GM23248 (cell line): ENCODE data around the gene SYNDIG1. TPM values are rescaled to one million over a fixed set of nuclear protein-coding genes. Genes with fewer than 3 reads are reported as not detected.

Experiments
- DNase-seq: peaks from one replicate; pipeline ENCODE4 v3.0.0-alpha.2; 2015
- H2AFZ ChIP-seq: fragments of 200-600 bp; sonication (generic); 2 replicates; pipeline ENCODE4 v1.6.1; 2016; ENCODE audit warnings: antibody characterized with exemption
- H3F3A ChIP-seq: fragments of 200-600 bp; sonication (generic); 2 replicates; pipeline ENCODE4 v1.6.1; 2016; ENCODE audit warnings: mild to moderate bottlenecking, antibody characterized with exemption, mixed run types; ENCODE audit not compliant: insufficient read depth
- H3K27ac ChIP-seq: fragments of 200-600 bp; sonication (generic); 2 replicates; pipeline ENCODE4 v1.5.1; 2016; ENCODE audit warnings: mild to moderate bottlenecking
- H3K27me3 ChIP-seq: fragments of 200-600 bp; sonication (generic); replicated peaks from 2 replicates; pipeline ENCODE4 v1.6.1; 2016; ENCODE audit warnings: mild to moderate bottlenecking; ENCODE audit not compliant: insufficient read depth
- H3K36me3 ChIP-seq: fragments of 200-600 bp; sonication (generic); 2 replicates; pipeline ENCODE4 v1.6.1; 2016; ENCODE audit warnings: low read depth, mild to moderate bottlenecking
- H3K4me1 ChIP-seq: fragments of 200-600 bp; sonication (generic); 2 replicates; pipeline ENCODE4 v1.6.1; 2016; ENCODE audit warnings: mild to moderate bottlenecking; ENCODE audit not compliant: insufficient read depth
- H3K4me2 ChIP-seq: fragments of 200-600 bp; sonication (generic); one replicate; pipeline ENCODE4 v1.6.1; 2016; ENCODE audit warnings: mild to moderate bottlenecking; ENCODE audit not compliant: unreplicated experiment
- H3K4me3 ChIP-seq: fragments of 200-600 bp; sonication (generic); 2 replicates; pipeline ENCODE4 v1.5.1; 2016; ENCODE audit warnings: mild to moderate bottlenecking
- H3K79me2 ChIP-seq: fragments of 200-600 bp; sonication (generic); 2 replicates; pipeline ENCODE4 v1.6.1; 2016; ENCODE audit warnings: mild to moderate bottlenecking; ENCODE audit not compliant: insufficient read depth
- H3K9ac ChIP-seq: fragments of 200-600 bp; sonication (generic); 2 replicates; pipeline ENCODE4 v1.6.1; 2016; ENCODE audit warnings: mild to moderate bottlenecking
- H3K9me2 ChIP-seq: fragments of 200-600 bp; sonication (generic); 2 replicates; pipeline ENCODE4 v1.6.1; 2016; ENCODE audit warnings: mixed run types, mild to moderate bottlenecking, moderate library complexity; ENCODE audit not compliant: insufficient read depth
- H3K9me3 ChIP-seq: fragments of 200-600 bp; sonication (generic); one replicate; pipeline ENCODE4 v1.6.1; 2017; ENCODE audit warnings: low read depth
- H4K20me1 ChIP-seq: fragments of 200-600 bp; sonication (generic); 2 replicates; pipeline ENCODE4 v1.6.0; 2016; ENCODE audit not compliant: insufficient read depth
- EZH2 ChIP-seq: fragments of 200-600 bp; sonication (generic); IDR thresholded peaks from 2 replicates; pipeline ENCODE4 v1.6.1; 2018; ENCODE audit warnings: antibody characterized with exemption, mild to moderate bottlenecking; ENCODE audit not compliant: insufficient read depth, poor library complexity, severe bottlenecking
- EZH2phosphoT487 ChIP-seq: fragments of 200-600 bp; sonication (generic); IDR thresholded peaks from 2 replicates; pipeline ENCODE4 v1.6.1; 2018; ENCODE audit warnings: antibody characterized with exemption, moderate library complexity, mild to moderate bottlenecking, low read depth; ENCODE audit not compliant: insufficient read depth
- WGBS, 2 experiments: methylation state at CpG; one replicate each; pipeline ENCODE4 v1.1.6; 2015 to 2017; ENCODE audit warnings: low lambda C conversion rate in 2 of 2, low coverage in 1 of 2; ENCODE audit errors: missing lambda C conversion rate in 2 of 2; 5-methylcytosine and 5-hydroxymethylcytosine counted together
- in situ Hi-C: fragments of 300-500 bp; cut with MboI; formaldehyde crosslinking; loops from 2 replicates; pipeline ENCODE4 v1.15.0; 2020
- polyA plus RNA-seq: library from polyadenylated mRNA; unstranded; fragments of >200 nt; fragmentation: Nextera tagmentation; extraction: Ambion mirVana; gene quantifications from 2 replicates; pipeline ENCODE4 v1.2.1, GENCODE V29; 2016
- total RNA-seq: library from RNA; depleted of rRNA; stranded (reverse); fragments of >200 nt; shearing (Covaris generic); gene quantifications from 2 replicates; pipeline ENCODE4 v1.2.3, GENCODE V29; 2014

Gene SYNDIG1
- total and polyA plus RNA-seq, 2 experiments from 2014 or later = 1.6 to 2.6 TPM

DNA sequence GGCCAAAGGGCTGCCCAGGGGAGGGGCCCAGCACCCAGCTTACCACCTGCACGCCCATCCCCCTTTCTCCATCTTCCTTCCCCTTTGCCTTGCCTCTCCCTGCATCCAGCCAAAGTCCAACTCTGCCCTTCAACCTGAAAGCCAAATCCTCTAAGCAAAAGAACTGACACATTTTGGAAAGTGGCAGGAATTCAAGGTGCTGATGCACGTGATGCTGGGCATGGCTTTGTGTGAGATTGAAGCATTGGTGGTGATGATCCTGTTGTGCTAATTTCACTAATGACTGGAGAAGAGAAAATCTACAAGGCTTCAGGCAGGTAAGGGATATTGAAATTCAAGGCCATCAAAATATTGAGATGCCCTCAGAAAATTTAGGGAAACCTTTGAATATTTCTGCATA, 23.3 kb downstream of the SYNDIG1 start:
- H3K36me3 ChIP-seq = no peaks in the 10 kb centered on the region
- no peaks in the 10 kb centered on the region for H3K4me1 ChIP-seq
- DNase-seq = no peak
- H4K20me1 ChIP-seq = no peaks in the 10 kb centered on the region
- no peaks in the 10 kb centered on the region for H3K27me3 ChIP-seq
- 68 to 70% methylated on average over 2 of the region's 2 CpGs for whole genome bisulfite sequencing, 2 experiments
- H3F3A ChIP-seq = no peaks in the 10 kb centered on the region
- no peak for TF ChIP-seq EZH2
- no peak for TF ChIP-seq EZH2phosphoT487
- H3K27ac ChIP-seq = no peak overlapping the region
- H3K9me3 ChIP-seq = no peaks in the 10 kb centered on the region
- H3K9me2 ChIP-seq = no peaks in the 10 kb centered on the region
- no peaks in the 10 kb centered on the region for H3K79me2 ChIP-seq
- H3K4me2 ChIP-seq = no peak overlapping the region
- no peak overlapping the region for H3K9ac ChIP-seq
- in situ Hi-C loops = no loop called here
- no peak overlapping the region for H3K4me3 ChIP-seq
- H2AFZ ChIP-seq = no peak overlapping the region

DNA sequence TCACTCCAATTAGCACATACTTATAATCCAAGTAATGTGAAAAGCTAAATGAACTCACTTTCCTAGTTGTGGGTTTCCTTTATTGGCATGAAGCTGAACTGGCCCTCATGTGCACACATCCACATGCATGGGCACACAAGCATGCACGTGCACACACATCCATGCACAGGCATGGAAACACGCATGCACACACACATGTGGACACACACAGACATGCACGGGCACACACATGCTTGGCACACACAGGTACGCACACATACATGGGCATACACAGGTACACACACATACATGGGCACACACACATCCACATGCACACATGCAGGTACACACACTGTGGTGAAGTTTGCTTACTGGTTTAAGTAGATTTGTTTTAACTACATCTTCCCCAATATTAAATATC, 23.8 kb downstream of the SYNDIG1 start:
- no peak overlapping the region for H3K4me2 ChIP-seq
- H4K20me1 ChIP-seq = no peaks in the 10 kb centered on the region
- H3K79me2 ChIP-seq = no peaks in the 10 kb centered on the region
- no peaks in the 10 kb centered on the region for H3K36me3 ChIP-seq
- TF ChIP-seq EZH2phosphoT487 (no peak), EZH2 (no peak)
- H3K27me3 ChIP-seq = no peaks in the 10 kb centered on the region
- H3K4me3 ChIP-seq = no peak overlapping the region
- H3K9me3 ChIP-seq = no peaks in the 10 kb centered on the region
- no peak overlapping the region for H3K27ac ChIP-seq
- no peak overlapping the region for H2AFZ ChIP-seq
- H3K4me1 ChIP-seq = no peaks in the 10 kb centered on the region
- no peaks in the 10 kb centered on the region for H3F3A ChIP-seq
- in situ Hi-C loops = no loop called here
- DNase-seq = no peak
- no peaks in the 10 kb centered on the region for H3K9me2 ChIP-seq
- no peak overlapping the region for H3K9ac ChIP-seq
- WGBS, 2 experiments = 62 to 75% methylated on average over 4 of the region's 4 CpGs

DNA sequence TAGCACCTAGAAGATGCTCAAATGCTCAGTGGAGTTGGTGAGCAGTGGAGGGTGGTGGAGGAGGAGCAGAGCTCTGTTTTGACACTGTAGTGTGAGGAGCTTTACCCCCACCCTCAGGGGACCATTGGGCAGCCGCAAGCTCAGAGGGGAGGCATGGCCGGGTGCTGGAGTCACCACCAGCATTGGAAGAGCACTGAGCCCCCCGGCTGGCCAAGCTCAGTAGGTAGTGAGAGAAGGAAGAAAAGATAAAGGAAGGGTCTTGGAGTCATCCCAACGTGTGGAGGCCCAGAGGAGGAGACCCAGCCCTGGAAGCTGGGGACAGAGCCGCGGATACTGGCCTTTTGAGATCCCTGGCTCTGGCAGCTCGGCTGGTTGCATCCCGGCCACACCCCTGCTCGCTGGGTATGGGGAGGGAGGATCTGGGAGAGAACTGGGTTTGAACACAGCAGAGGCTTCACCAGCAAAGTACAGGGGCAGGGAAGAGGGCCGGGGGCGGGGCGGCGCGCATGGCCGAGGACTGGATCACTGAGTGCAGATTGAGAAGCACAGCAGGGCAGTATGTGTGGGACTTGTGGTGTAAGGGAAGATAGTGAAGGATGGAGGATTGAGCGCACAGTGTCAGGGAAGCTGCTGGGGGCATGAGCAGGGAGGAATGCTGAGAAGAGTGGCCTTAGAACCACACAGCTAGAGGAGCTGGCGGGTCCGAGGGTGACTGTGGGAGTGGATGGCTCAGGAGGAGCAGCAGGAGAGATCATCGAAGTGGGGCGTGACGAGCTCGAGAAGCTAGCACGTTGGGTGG, 24.4 kb downstream of the SYNDIG1 start:
- WGBS, 2 experiments = 81 to 82% methylated on average over 21 to 23 of the region's 23 CpGs
- Histone ChIP-seq H2AFZ (no peak overlapping the region), H3K27ac (no peak overlapping the region), H3K79me2 (no peaks in the 10 kb centered on the region), H3K4me3 (no peak overlapping the region), H4K20me1 (no peaks in the 10 kb centered on the region), H3K9me2 (no peaks in the 10 kb centered on the region), H3K4me2 (no peak overlapping the region), H3K9ac (no peak overlapping the region), H3K9me3 (no peaks in the 10 kb centered on the region), H3K36me3 (no peaks in the 10 kb centered on the region), H3K4me1 (no peaks in the 10 kb centered on the region), H3F3A (no peaks in the 10 kb centered on the region), H3K27me3 (no peaks in the 10 kb centered on the region)
- no peak for TF ChIP-seq EZH2
- no peak for TF ChIP-seq EZH2phosphoT487
- in situ Hi-C loops = no loop called here
- DNase-seq = no peak

DNA sequence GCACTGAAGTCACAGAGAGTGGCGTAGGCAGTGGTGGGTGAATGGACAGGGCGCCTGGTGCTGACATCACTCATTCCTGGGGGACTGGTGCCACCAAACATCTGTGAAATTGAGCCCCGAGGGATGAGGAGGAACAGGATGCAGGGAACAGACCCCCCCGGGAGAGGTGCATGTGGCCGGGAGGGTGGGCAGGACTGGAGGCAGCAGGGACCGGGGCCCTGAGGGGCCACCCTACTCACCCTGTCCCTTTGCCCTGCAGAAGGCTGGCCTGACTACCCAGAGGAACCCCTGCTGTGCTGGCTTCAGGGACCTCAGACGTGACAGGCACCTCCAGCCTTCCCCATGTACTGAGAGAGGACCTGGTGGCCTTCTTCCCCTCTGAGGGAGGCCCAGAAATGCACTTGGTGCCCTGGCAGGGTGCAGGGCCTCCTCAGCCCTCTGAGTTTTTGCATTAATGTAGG, 25.1 kb downstream of the SYNDIG1 start:
- Histone ChIP-seq H3K27ac (no peak overlapping the region), H4K20me1 (no peaks in the 10 kb centered on the region), H3K9me2 (no peaks in the 10 kb centered on the region), H3K4me1 (no peaks in the 10 kb centered on the region), H3K9ac (no peak overlapping the region), H3K9me3 (no peaks in the 10 kb centered on the region), H3F3A (no peaks in the 10 kb centered on the region), H3K36me3 (no peaks in the 10 kb centered on the region), H3K4me2 (no peak overlapping the region), H2AFZ (no peak overlapping the region), H3K79me2 (no peaks in the 10 kb centered on the region), H3K27me3 (no peaks in the 10 kb centered on the region), H3K4me3 (no peak overlapping the region)
- in situ Hi-C loops = no loop called here
- no peak for DNase-seq
- WGBS, 2 experiments = 78 to 79% methylated on average over 7 of the region's 7 CpGs
- TF ChIP-seq EZH2phosphoT487 (no peak), EZH2 (no peak)

DNA sequence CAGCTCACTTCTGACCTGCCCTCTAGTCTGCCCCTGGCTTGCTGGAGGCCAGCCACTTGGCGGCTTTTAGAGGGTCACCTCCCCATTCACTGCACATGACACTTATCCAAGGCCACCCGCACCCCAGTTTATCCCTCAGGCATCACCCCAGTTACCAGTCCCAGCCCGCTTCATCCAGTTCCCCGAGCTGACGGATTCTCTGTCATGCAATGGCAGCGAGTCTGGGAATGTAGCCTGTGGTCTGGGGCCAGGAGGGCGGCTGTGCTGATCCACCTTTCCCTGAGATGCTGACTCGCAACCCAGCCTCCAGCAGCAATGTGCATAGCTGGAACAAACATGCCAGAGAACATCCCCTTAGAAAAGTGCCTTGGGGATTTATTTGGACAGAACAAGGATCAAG, 25.8 kb downstream of the SYNDIG1 start:
- Histone ChIP-seq H4K20me1 (no peaks in the 10 kb centered on the region), H3K79me2 (no peaks in the 10 kb centered on the region), H3K9me3 (no peaks in the 10 kb centered on the region), H3K27me3 (no peaks in the 10 kb centered on the region), H3K4me1 (no peaks in the 10 kb centered on the region), H3K27ac (no peak overlapping the region), H3K9me2 (no peaks in the 10 kb centered on the region), H2AFZ (no peak overlapping the region), H3K4me3 (no peak overlapping the region), H3K9ac (no peak overlapping the region), H3F3A (no peaks in the 10 kb centered on the region), H3K36me3 (no peaks in the 10 kb centered on the region), H3K4me2 (no peak overlapping the region)
- DNase-seq = no peak
- in situ Hi-C loops = no loop called here
- no peak for TF ChIP-seq EZH2phosphoT487
- TF ChIP-seq EZH2 = no peak
- 90 to 92% methylated on average over 8 of the region's 8 CpGs for WGBS, 2 experiments
